OCI-LY3 (cell line): Measurements from ENCODE around the gene WAPL.

ENCODE experiments used
- EZH2phosphoT487 ChIP-seq: fragments of 200-600 bp; shearing (Covaris generic); IDR thresholded peaks from 2 replicates; pipeline ENCODE4 v1.6.1; 2018; ENCODE audit warnings: antibody characterized with exemption, mixed run types, low read depth
- TF ChIP-seq, protein P1 (sequence below): fragments of 200-600, 300-600 bp; sonication (generic); IDR thresholded peaks from 2 replicates; pipeline ENCODE4 v1.5.1; 2014; ENCODE audit warnings: antibody characterized with exemption, low read length, low read depth

DNA sequence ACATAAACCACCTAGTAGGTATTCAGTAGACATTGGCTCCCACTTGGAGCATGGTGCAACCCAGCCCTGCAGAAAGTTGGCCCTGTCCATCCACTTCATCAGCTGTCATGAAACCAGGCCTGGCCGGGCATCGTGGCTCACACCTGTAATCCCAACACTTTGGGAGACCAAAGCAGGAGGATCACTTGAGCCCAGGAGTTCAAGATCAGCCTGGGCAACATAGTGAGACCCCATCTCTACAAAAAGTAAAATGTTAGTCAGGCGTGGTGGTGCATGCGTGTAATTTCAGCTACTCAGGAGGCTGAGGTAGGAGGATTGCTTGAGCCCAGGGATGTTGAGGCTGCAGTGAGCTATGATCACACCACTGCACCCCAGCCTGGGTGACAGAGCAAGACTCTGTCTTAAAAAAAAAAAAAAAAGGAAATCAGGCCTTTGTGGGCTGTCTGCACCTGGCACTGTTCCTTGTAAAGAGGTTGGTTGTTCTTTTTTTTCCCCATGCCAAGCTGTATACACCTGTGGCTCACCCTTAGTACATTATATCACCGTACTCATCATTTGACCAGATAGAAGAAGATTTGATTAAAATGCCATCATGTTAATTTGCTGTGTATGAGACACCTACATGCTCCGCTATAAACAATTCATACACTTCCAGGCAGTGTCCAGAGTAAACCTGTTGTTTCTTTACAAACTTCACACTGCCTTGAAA is 109.6 kb downstream of the WAPL start:
- TF ChIP-seq, protein P1, sequence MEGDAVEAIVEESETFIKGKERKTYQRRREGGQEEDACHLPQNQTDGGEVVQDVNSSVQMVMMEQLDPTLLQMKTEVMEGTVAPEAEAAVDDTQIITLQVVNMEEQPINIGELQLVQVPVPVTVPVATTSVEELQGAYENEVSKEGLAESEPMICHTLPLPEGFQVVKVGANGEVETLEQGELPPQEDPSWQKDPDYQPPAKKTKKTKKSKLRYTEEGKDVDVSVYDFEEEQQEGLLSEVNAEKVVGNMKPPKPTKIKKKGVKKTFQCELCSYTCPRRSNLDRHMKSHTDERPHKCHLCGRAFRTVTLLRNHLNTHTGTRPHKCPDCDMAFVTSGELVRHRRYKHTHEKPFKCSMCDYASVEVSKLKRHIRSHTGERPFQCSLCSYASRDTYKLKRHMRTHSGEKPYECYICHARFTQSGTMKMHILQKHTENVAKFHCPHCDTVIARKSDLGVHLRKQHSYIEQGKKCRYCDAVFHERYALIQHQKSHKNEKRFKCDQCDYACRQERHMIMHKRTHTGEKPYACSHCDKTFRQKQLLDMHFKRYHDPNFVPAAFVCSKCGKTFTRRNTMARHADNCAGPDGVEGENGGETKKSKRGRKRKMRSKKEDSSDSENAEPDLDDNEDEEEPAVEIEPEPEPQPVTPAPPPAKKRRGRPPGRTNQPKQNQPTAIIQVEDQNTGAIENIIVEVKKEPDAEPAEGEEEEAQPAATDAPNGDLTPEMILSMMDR: no peak
- TF ChIP-seq EZH2phosphoT487: no peak
